ENCODE measurements around the gene MFRP. TPM values are rescaled to one million over a fixed set of nuclear protein-coding genes. Genes with fewer than 3 reads are reported as not detected.

Gene MFRP
- polyA plus RNA-seq, 2 of the 4 experiments (the other 2 are of a cell fraction), result not detected

DNA sequence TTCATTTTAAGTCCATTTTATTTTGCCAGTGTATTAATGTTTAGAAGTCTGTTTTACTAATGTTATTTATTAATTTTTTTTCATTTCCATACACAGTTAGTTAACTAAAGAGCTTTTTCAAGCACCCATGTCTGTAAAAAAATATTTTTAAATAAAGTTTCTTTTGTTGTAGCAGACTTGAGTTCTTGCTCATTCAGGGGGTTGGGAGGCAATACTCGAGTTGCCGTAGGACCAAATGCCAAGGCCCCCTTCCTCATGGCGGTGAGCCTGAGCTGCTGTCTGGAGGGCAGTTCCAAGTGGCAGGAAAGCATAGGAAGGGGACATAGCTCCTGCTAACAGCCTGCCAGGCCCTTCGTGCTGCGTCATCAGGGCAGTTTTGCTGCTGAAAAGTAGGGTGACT lies 38.5 kb downstream of the MFRP start:
- WGBS (ENCODE audit: missing lambda C conversion rate), result 86% methylated on average over 5 of the region's 5 CpGs
- POLR2A ChIA-PET, result interaction anchor here (0.7 kb wide), 1 partner anchor 223 kb away, joined by 3 read pairs; no protein-coding TSS in a partner anchor
- DNase-seq (ENCODE audit: low read depth in 1 of 2, low spot score in 1 of 2), result no peak

DNA sequence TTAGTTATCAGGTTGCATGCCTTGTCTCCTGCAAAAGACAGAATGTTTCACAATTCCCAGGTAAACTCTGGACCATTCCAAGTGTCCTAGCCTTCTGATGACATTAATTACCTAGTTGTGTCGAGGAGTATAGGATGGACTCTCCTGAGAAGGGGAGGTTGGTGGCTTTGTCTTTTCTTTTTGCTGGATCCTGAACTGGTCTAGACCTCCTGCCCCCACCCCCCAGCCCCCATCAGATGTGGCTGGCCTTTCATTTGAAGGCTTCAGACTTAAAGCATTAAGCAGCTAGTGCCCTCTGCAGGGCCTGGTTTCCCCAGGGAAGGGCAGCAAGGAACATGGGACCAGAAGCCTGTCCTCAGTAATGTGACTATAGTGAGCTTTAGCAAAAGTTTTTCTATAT lies 39.3 kb downstream of the MFRP start:
- Histone ChIP-seq H3K27ac (no peak overlapping the region), H3K4me1 (no peaks in the 10 kb centered on the region), H3K4me3 (no peak overlapping the region), H3K9me3 (no peaks in the 10 kb centered on the region), H3K4me2 (no peak overlapping the region)
- ChIA-PET POLR2A (no interaction called here), CTCF (interaction anchor here (0.8 to 6.9 kb wide), 5 partner anchors 10 to 168 kb away, joined by 3 to 43 read pairs (median 3); no protein-coding TSS in a partner anchor)
- DNase-seq (ENCODE audit: low read depth in 1 of 2, low spot score in 1 of 2) (no peak), ATAC-seq (peak; percentile 52 to 54; a peak in 2 of 6 replicates), FAIRE-seq (no peak)
- no peak for TF ChIP-seq ESRRA (IDR thresholded peaks at IDR 0.05; ENCODE audit: borderline replicate concordance, low read length)
- TF ChIP-seq, protein P1, sequence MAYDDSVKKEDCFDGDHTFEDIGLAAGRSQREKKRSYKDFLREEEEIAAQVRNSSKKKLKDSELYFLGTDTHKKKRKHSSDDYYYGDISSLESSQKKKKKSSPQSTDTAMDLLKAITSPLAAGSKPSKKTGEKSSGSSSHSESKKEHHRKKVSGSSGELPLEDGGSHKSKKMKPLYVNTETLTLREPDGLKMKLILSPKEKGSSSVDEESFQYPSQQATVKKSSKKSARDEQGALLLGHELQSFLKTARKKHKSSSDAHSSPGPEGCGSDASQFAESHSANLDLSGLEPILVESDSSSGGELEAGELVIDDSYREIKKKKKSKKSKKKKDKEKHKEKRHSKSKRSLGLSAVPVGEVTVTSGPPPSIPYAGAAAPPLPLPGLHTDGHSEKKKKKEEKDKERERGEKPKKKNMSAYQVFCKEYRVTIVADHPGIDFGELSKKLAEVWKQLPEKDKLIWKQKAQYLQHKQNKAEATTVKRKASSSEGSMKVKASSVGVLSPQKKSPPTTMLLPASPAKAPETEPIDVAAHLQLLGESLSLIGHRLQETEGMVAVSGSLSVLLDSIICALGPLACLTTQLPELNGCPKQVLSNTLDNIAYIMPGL (CRISPR knock-in tag; IDR thresholded peaks at IDR 0.05; ENCODE audit: borderline replicate concordance), result no peak
- TF ChIP-seq, protein P2, sequence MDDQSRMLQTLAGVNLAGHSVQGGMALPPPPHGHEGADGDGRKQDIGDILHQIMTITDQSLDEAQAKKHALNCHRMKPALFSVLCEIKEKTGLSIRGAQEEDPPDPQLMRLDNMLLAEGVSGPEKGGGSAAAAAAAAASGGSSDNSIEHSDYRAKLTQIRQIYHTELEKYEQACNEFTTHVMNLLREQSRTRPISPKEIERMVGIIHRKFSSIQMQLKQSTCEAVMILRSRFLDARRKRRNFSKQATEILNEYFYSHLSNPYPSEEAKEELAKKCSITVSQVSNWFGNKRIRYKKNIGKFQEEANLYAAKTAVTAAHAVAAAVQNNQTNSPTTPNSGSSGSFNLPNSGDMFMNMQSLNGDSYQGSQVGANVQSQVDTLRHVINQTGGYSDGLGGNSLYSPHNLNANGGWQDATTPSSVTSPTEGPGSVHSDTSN (IDR thresholded peaks at IDR 0.05), result no peak
- peak in 1 of 2 experiments; percentile 11; a peak in 1 of 5 replicates for TF ChIP-seq RAD21 (conservative IDR thresholded peaks at IDR 0.05 in 1 of 2, IDR thresholded peaks at IDR 0.05 in 1 of 2)
- TF ChIP-seq, protein P3, sequence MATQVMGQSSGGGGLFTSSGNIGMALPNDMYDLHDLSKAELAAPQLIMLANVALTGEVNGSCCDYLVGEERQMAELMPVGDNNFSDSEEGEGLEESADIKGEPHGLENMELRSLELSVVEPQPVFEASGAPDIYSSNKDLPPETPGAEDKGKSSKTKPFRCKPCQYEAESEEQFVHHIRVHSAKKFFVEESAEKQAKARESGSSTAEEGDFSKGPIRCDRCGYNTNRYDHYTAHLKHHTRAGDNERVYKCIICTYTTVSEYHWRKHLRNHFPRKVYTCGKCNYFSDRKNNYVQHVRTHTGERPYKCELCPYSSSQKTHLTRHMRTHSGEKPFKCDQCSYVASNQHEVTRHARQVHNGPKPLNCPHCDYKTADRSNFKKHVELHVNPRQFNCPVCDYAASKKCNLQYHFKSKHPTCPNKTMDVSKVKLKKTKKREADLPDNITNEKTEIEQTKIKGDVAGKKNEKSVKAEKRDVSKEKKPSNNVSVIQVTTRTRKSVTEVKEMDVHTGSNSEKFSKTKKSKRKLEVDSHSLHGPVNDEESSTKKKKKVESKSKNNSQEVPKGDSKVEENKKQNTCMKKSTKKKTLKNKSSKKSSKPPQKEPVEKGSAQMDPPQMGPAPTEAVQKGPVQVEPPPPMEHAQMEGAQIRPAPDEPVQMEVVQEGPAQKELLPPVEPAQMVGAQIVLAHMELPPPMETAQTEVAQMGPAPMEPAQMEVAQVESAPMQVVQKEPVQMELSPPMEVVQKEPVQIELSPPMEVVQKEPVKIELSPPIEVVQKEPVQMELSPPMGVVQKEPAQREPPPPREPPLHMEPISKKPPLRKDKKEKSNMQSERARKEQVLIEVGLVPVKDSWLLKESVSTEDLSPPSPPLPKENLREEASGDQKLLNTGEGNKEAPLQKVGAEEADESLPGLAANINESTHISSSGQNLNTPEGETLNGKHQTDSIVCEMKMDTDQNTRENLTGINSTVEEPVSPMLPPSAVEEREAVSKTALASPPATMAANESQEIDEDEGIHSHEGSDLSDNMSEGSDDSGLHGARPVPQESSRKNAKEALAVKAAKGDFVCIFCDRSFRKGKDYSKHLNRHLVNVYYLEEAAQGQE (IDR thresholded peaks at IDR 0.05), result no peak
- 100% methylated on average over 1 of the region's 1 CpG for WGBS (ENCODE audit: missing lambda C conversion rate)

More for the DNA sequence above, 38.5 kb downstream of the MFRP start:
- H3K4me2 ChIP-seq, result no peak overlapping the region
- CTCF ChIA-PET, result interaction anchor here (0.8 to 6.9 kb wide), 6 partner anchors 15 to 167 kb away, joined by 3 to 43 read pairs (median 4); no protein-coding TSS in a partner anchor
- H3K4me1 ChIP-seq, result no peaks in the 10 kb centered on the region
- no peaks in the 10 kb centered on the region for H3K9me3 ChIP-seq
- no peak for FAIRE-seq
- no peak for ATAC-seq
- no peak overlapping the region for H3K4me3 ChIP-seq
- no peak overlapping the region for H3K27ac ChIP-seq
- TF ChIP-seq KDM5A (IDR thresholded peaks at IDR 0.05) (no peak), FOSB (CRISPR knock-in tag; IDR thresholded peaks at IDR 0.05) (no peak), PHF8 (IDR thresholded peaks at IDR 0.05; ENCODE audit: borderline replicate concordance, low read depth) (no peak), ZNF302 (CRISPR knock-in tag; IDR thresholded peaks at IDR 0.05) (no peak), POLR2A (IDR thresholded peaks at IDR 0.05; ENCODE audit: low read length) (no peak), NFE2L2 (conservative IDR thresholded peaks at IDR 0.05; ENCODE audit: low read length) (no peak), RAD21 (conservative IDR thresholded peaks at IDR 0.05 in 1 of 2, IDR thresholded peaks at IDR 0.05 in 1 of 2) (no peak), SMC3 (IDR thresholded peaks at IDR 0.05) (no peak), HOXB13 (CRISPR knock-in tag; IDR thresholded peaks at IDR 0.05; ENCODE audit: low read depth) (no peak), FOSL2 (IDR thresholded peaks at IDR 0.05) (no peak), FOSL2 (CRISPR knock-in tag; IDR thresholded peaks at IDR 0.05) (no peak), ZSCAN20 (CRISPR knock-in tag; IDR thresholded peaks at IDR 0.05) (no peak), NPAS2 (CRISPR knock-in tag; IDR thresholded peaks at IDR 0.05; ENCODE audit: borderline replicate concordance) (no peak), HEYL (CRISPR knock-in tag; IDR thresholded peaks at IDR 0.05) (no peak), ZFP36 (IDR thresholded peaks at IDR 0.05; ENCODE audit: borderline replicate concordance, partially characterized antibody) (no peak), MAZ (IDR thresholded peaks at IDR 0.05; ENCODE audit: borderline replicate concordance, low read depth, low read length) (no peak)

All from A549 (cell line).